Retinal pigment epithelial cell (primary cell): Measurements from ENCODE around the gene DCDC1.
A peak's percentile ranks its signal among the peaks of the same experiment; 100 is the strongest.

Source experiments
- DNase-seq: peaks from one replicate; pipeline ENCODE4 v3.0.0-alpha.2; 2010; ENCODE audit warnings: low read depth
- H3K4me3 ChIP-seq: 2 replicates; pipeline ENCODE4 v1.5.1; 2011; ENCODE audit warnings: mild to moderate bottlenecking, low read length, control low read depth, moderate library complexity
- CTCF ChIP-seq: conservative IDR thresholded peaks from 2 replicates; pipeline ENCODE4 v1.5.1; 2011; ENCODE audit warnings: low read depth, low read length, control low read depth, inconsistent platforms

The DCDC1 gene

DNA sequence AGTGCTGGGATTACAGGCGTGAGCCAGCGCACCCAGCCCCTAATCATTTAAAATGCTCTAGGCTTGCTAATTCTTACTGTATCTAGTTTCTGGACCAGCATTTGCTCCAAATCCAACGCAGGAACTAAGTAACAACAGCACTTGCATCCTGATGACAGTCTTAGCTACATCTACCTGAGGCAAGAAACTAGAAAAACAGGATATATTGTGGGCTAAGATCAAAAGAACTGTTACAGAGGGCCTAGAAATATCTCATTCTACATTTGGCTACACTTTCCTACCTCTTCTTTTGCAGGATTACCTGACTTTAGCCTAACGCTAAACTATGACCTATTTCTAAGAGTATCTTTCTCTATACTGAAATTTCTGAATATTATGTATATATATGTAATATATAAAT lies 7.8 kb downstream of the DCDC1 start:
- no peak for TF ChIP-seq CTCF
- DNase-seq = no peak
- no peak overlapping the region for H3K4me3 ChIP-seq

GRCh38 chr11:31355817-31356216 lies 13.7 kb downstream of the DCDC1 start:
- no peak overlapping the region for H3K4me3 ChIP-seq
- TF ChIP-seq CTCF = no peak

DNA sequence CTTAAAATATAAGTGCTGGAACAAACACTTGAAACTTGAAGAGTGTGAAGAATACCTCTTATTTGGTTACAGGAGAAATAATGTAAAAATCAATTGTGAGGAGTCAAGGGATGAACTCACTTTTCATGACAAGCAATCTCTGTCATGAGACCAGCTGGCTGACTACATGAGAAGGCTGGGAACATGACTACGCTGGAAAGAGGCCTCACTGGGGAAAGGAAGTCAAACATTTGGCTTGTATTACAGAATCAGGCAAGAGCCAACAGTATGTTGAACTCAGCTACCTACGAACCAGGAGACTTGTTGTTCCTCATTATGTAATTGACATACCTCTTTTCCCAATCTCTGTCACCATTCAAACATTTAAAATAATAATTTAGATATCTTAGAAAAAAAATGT lies 14.4 kb downstream of the DCDC1 start:
- no peak overlapping the region for H3K4me3 ChIP-seq
- TF ChIP-seq CTCF = no peak
- no peak for DNase-seq

More at GRCh38 chr11:31355817-31356216, 13.7 kb downstream of the DCDC1 start:
- DNase-seq = no peak

DNA sequence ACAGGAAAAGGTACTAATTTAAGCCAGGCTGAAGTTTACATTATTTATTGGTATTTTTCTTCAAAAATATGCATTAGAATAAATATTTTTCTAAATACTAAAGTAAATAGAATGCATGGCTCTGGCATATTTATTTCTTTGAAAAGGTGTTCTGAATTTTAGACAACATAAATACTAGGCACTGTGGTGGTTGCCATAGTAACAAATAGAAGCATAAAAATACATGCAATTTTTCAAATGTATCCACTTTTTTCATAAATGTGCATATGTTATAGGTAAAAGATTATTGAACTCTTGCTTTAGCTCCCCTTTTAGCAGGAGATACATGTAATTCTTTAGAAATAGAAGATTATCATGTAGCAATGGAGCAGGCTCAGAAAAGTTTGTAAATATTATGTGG lies 18.4 kb downstream of the DCDC1 start:
- DNase-seq = no peak
- TF ChIP-seq CTCF = no peak
- no peak overlapping the region for H3K4me3 ChIP-seq

- peak; percentile 70 for TF ChIP-seq CTCF
- no peak for DNase-seq
- no peak overlapping the region for H3K4me3 ChIP-seq
Observed at GRCh38 chr11:31340903-31341572, 28.5 kb downstream of the DCDC1 start.

- TF ChIP-seq CTCF = no peak
- no peak overlapping the region for H3K4me3 ChIP-seq
- no peak for DNase-seq
Observed at GRCh38 chr11:31337806-31338205, 31.7 kb downstream of the DCDC1 start.

DNA sequence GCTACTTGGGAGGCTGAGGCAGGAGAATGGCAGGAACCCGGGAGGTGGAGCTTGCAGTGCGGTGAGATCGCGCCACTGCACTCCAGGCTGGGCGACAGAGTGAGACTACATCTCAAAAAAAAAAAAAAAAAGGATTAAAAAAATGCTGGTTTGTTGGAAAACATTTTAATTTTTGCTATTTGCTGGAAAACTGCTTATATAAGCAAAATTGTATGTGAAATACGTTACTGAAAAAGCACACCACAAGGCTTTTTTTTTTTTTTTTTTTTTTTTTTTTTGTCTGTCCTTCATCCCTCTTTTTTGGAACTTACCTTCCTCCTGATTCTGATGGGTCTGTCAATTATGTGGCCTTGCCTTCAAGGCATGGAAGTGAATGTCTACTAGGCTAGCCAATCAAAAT lies 40.8 kb downstream of the DCDC1 start:
- H3K4me3 ChIP-seq = no peak overlapping the region
- TF ChIP-seq CTCF = no peak
- DNase-seq = no peak
